GM19372 (cell line): ENCODE measurements around the gene CSF2RB.
A peak's percentile ranks its signal among the peaks of the same experiment; 100 is the strongest.
"Not testable (repeated sequence)": the region's sequence is repeated elsewhere in the genome, so short reads cannot be mapped to it uniquely, and the experiment has no call there.

Experiments used
- ATAC-seq: cut with Tn5 transposase; IDR thresholded peaks from one replicate; pipeline ENCODE4 v1.9.1; 2021; ENCODE audit warnings: mild to moderate bottlenecking, low read depth, moderate library complexity; ENCODE audit not compliant: unreplicated experiment

Gene CSF2RB

GRCh38 chr22:36961626-36962025, 48.2 kb downstream of the CSF2RB start:
- ATAC-seq: no peak

GRCh38 chr22:36963302-36963701, 49.9 kb downstream of the CSF2RB start:
- ATAC-seq: no peak

- ATAC-seq: no peak
Observed at GRCh38 chr22:36964106-36964505, 50.7 kb downstream of the CSF2RB start.

- no peak for ATAC-seq
Observed at GRCh38 chr22:36965696-36966095, 52.3 kb downstream of the CSF2RB start.

- ATAC-seq: no peak
Observed at GRCh38 chr22:36966851-36967540, 53.6 kb downstream of the CSF2RB start.

- ATAC-seq: no peak
Observed at GRCh38 chr22:36968249-36968964, 55.0 kb downstream of the CSF2RB start.

- ATAC-seq: no peak
Observed at GRCh38 chr22:36971341-36972125, 58.1 kb downstream of the CSF2RB start.

GRCh38 chr22:36976606-36977005, 63.2 kb downstream of the CSF2RB start:
- no peak for ATAC-seq

GRCh38 chr22:36977401-36977861, 64.0 kb downstream of the CSF2RB start:
- peak; percentile 60 for ATAC-seq

GRCh38 chr22:36977947-36978660, 64.7 kb downstream of the CSF2RB start:
- peak; percentile 77 for ATAC-seq

GRCh38 chr22:36979016-36979910, 65.8 kb downstream of the CSF2RB start:
- ATAC-seq: no peak

GRCh38 chr22:36981247-36981775, 67.9 kb downstream of the CSF2RB start:
- ATAC-seq: no peak

- no peak for ATAC-seq
Observed at GRCh38 chr22:36982136-36982535, 68.7 kb downstream of the CSF2RB start.

- ATAC-seq: no peak
Observed at GRCh38 chr22:36985211-36985889, 71.9 kb downstream of the CSF2RB start.

GRCh38 chr22:36986242-36986821, 72.9 kb downstream of the CSF2RB start:
- no peak for ATAC-seq

GRCh38 chr22:36988075-36988832, 74.8 kb downstream of the CSF2RB start:
- ATAC-seq: no peak

- not testable (repeated sequence) for ATAC-seq
Observed at GRCh38 chr22:36989012-36989411, 75.6 kb downstream of the CSF2RB start.
